GM12878 (cell line): ENCODE results near the gene MYH6. TPM values are rescaled to one million over a fixed set of nuclear protein-coding genes. Genes with fewer than 3 reads are reported as not detected.

ENCODE experiments used
- ATAC-seq: fragments of 200-7000 bp; cut with Tn5 transposase; 3 replicates; pipeline ENCODE4 v1.9.1; 2020; ENCODE audit warnings: mild to moderate bottlenecking, moderate library complexity
- BruUV-seq: library from RNA; stranded (reverse); fragments of 400-500 nt; replicated peaks from 2 replicates; lab custom pipeline; 2021; lab: Mats Ljungman, UMichigan
- CTCF ChIA-PET: fragments of 300-600 bp; sonication (Branson Sonifier 250); formaldehyde crosslinking; extraction: SDS; loops from one replicate; lab custom pipeline; 2021; ENCODE audit warnings: inconsistent platforms; lab: Yijun Ruan, JAX
- POLR2A ChIA-PET: fragments of 350-600 bp; formaldehyde crosslinking; extraction: SDS; loops from one replicate; lab custom pipeline; 2021; ENCODE audit warnings: inconsistent platforms; lab: Charles Lee
- RAD21 ChIA-PET: fragments of 300-600 bp; sonication (Branson Sonifier 250); formaldehyde crosslinking; loops from one replicate; lab custom pipeline; 2023; ENCODE audit warnings: antibody characterized with exemption; ENCODE audit not compliant: unreplicated experiment; lab: Charles Lee
- SMC1A ChIA-PET: fragments of 300-600 bp; sonication (Branson Sonifier 250); formaldehyde crosslinking; loops from one replicate; lab custom pipeline; 2023; ENCODE audit not compliant: unreplicated experiment, uncharacterized antibody; lab: Charles Lee
- DNase-seq: peaks from one replicate; pipeline ENCODE4 v3.0.0-alpha.2; 2011; ENCODE audit warnings: low read depth, low spot score
- FAIRE-seq: peaks from 3 replicates; lab custom pipeline; 2011; peaks lifted over from hg19 to GRCh38; lab: Jason Lieb, UNC
- H2AFZ ChIP-seq: 2 replicates; pipeline ENCODE4 v1.6.0; 2011; ENCODE audit warnings: low read depth, low read length, control low read depth; ENCODE audit not compliant: control insufficient read depth
- H3K27ac ChIP-seq: 2 replicates; pipeline ENCODE4 v1.5.1; 2011; ENCODE audit warnings: control low read depth; ENCODE audit not compliant: control insufficient read depth, insufficient read depth
- H3K27me3 ChIP-seq, 2 experiments: replicated peaks in 1 of 2; 2 replicates each; pipeline versions ENCODE4 v1.6.0 to v1.6.1; 2011; ENCODE audit warnings: low read length in 1 of 2; ENCODE audit not compliant: control insufficient read depth in 2 of 2, insufficient read depth in 2 of 2
- H3K36me3 ChIP-seq, 2 experiments: 2 replicates each; pipeline ENCODE4 v1.5.1; 2011; ENCODE audit warnings: low read length in 1 of 2; ENCODE audit not compliant: control insufficient read depth in 2 of 2, insufficient read depth in 2 of 2
- H3K4me1 ChIP-seq: 2 replicates; pipeline ENCODE4 v1.6.1; 2011; ENCODE audit warnings: mild to moderate bottlenecking, low read length, moderate library complexity, mixed read lengths; ENCODE audit not compliant: control insufficient read depth, insufficient read depth
- H3K4me2 ChIP-seq: 2 replicates; pipeline ENCODE4 v1.6.0; 2011; ENCODE audit warnings: control low read depth; ENCODE audit not compliant: control insufficient read depth, insufficient read depth
- H3K4me3 ChIP-seq: fragments of 200-600 bp; sonication (generic); 2 replicates; pipeline ENCODE4 v1.5.1; 2016
- H3K79me2 ChIP-seq: 2 replicates; pipeline ENCODE4 v1.6.0; 2011; ENCODE audit warnings: low read length; ENCODE audit not compliant: control insufficient read depth, insufficient read depth
- H3K9ac ChIP-seq: 2 replicates; pipeline ENCODE4 v1.8.0; 2011; ENCODE audit warnings: low read length, control low read depth, mixed read lengths; ENCODE audit not compliant: control insufficient read depth, insufficient read depth
- H3K9me3 ChIP-seq: replicated peaks from 3 replicates; pipeline ENCODE4 v1.5.1; 2011; ENCODE audit warnings: mild to moderate bottlenecking, low read length; ENCODE audit not compliant: control insufficient read depth, insufficient read depth
- H4K20me1 ChIP-seq: 2 replicates; pipeline ENCODE4 v1.6.0; 2011; ENCODE audit not compliant: control insufficient read depth, insufficient read depth
- ATF2 ChIP-seq: IDR thresholded peaks from 2 replicates; pipeline ENCODE4 v1.6.1; 2012; ENCODE audit warnings: low read length, inconsistent platforms
- BACH1 ChIP-seq: fragments of 450-650 bp; IDR thresholded peaks from 2 replicates; pipeline ENCODE4 v1.6.1; 2017; ENCODE audit warnings: mild to moderate bottlenecking, borderline replicate concordance
- CHD1 ChIP-seq: IDR thresholded peaks from 2 replicates; pipeline ENCODE4 v1.6.1; 2012; ENCODE audit warnings: low read depth, low read length, improper control_type of control experiment
- ETV6 ChIP-seq, 2 experiments: fragments of 450-650 bp in 1 of 2; IDR thresholded peaks in 1 of 2; conservative IDR thresholded peaks in 1 of 2; 2 replicates each; pipeline ENCODE4 v1.6.1; 2014; ENCODE audit warnings: antibody characterized with exemption in 1 of 2, borderline replicate concordance in 1 of 2, low read depth in 1 of 2, mild to moderate bottlenecking in 1 of 2, moderate library complexity in 1 of 2
- GATAD2B ChIP-seq: fragments of 450-650 bp; conservative IDR thresholded peaks from 2 replicates; pipeline ENCODE4 v1.6.1; 2017; ENCODE audit warnings: low read depth, mild to moderate bottlenecking, moderate library complexity
- MLLT1 ChIP-seq: fragments of 450-650 bp; IDR thresholded peaks from 2 replicates; pipeline ENCODE4 v1.6.1; 2016; ENCODE audit warnings: mild to moderate bottlenecking
- NBN ChIP-seq: fragments of 450-650 bp; IDR thresholded peaks from 2 replicates; pipeline ENCODE4 v1.6.1; 2016
- PML ChIP-seq: IDR thresholded peaks from 2 replicates; pipeline ENCODE4 v1.6.1; 2012; ENCODE audit warnings: low read length, inconsistent platforms
- POLR2AphosphoS5 ChIP-seq: IDR thresholded peaks from 2 replicates; pipeline ENCODE4 v1.6.1; 2011; ENCODE audit warnings: mild to moderate bottlenecking, low read length, inconsistent platforms
- SMAD5 ChIP-seq: IDR thresholded peaks from 2 replicates; pipeline ENCODE4 v1.6.1; 2016; ENCODE audit warnings: antibody characterized with exemption, low read depth
- SMC3 ChIP-seq: IDR thresholded peaks from 2 replicates; pipeline ENCODE4 v1.6.1; 2011; ENCODE audit warnings: low read length, improper control_type of control experiment, borderline replicate concordance
- USF2 ChIP-seq: IDR thresholded peaks from 2 replicates; pipeline ENCODE4 v1.6.1; 2011; ENCODE audit warnings: low read depth, low read length, improper control_type of control experiment, borderline replicate concordance
- WGBS: methylation state at CpG from one replicate; pipeline ENCODE4 v1.1.6; 2016; ENCODE audit warnings: low lambda C conversion rate; ENCODE audit not compliant: insufficient replicate concordance, insufficient coverage; ENCODE audit errors: missing lambda C conversion rate; 5-methylcytosine and 5-hydroxymethylcytosine counted together
- in situ Hi-C: fragments of 300-500 bp; cut with MboI; formaldehyde crosslinking; loops from 9 replicates; pipeline ENCODE4 v1.14.3; 2018; ENCODE audit warnings: mixed read lengths
- intact Hi-C: fragments of 100-400 bp; cut with micrococcal nuclease; formaldehyde crosslinking; loops from one replicate; pipeline ENCODE4 v1.14.2; 2022; ENCODE audit not compliant: unreplicated experiment
- polyA plus RNA-seq, 11 experiments: library from polyadenylated mRNA; depleted of rRNA in 4 of 11; unstranded in 6 of 11; stranded (reverse) in 5 of 11; fragments of >200 nt; fragmentation: Nextera tagmentation in 4 of 11; fragmentation: Illumina TruSeq in 1 of 11; extraction: Ambion mirVana in 4 of 11; extraction: Trizol in 1 of 11; gene quantifications; 1 replicate in 1 of 11; 2 replicates in 10 of 11; pipeline versions ENCODE4 v1.2.1 to v1.2.3, GENCODE V29; 2011 to 2016; ENCODE audit warnings: inconsistent platforms in 2 of 11, missing spikeins in 2 of 11, low read depth in 1 of 11
- total RNA-seq, 4 experiments: library from RNA; depleted of rRNA in 3 of 4; stranded (reverse); fragments of >200 nt in 3 of 4; fragmentation: Illumina TruSeq in 1 of 4; extraction: Trizol in 1 of 4; gene quantifications; 2 replicates each; pipeline versions ENCODE4 v1.2.1 to v1.2.3, GENCODE V29; 2013 to 2021

The MYH6 gene
- total and polyA plus RNA-seq, 10 of the 15 experiments (the other 5 are each of a cell fraction or from before 2014, with no cell fraction given), result 0.01 to 0.84 (median 0.05) TPM; not detected in 7

- RAD21 ChIA-PET, result no interaction called here
- H4K20me1 ChIP-seq, result no peaks in the 10 kb centered on the region
- ATAC-seq, result no peak
- H2AFZ ChIP-seq, result no peak overlapping the region
- no peaks in the 10 kb centered on the region for H3K79me2 ChIP-seq
- FAIRE-seq, result no peak
- DNase-seq, result no peak
- H3K36me3 ChIP-seq, result no peaks in the 10 kb centered on the region
- WGBS, result 0% methylated on average over 1 of the region's 1 CpG
- no peak overlapping the region for H3K4me3 ChIP-seq
- H3K4me1 ChIP-seq, result peaks cover 3% of the 10 kb centered on the region
- CTCF ChIA-PET, result no interaction called here
- H3K27ac ChIP-seq, result no peak overlapping the region
- no peak for TF ChIP-seq CHD1
- TF ChIP-seq BACH1, result no peak
- no peak for TF ChIP-seq SMAD5
- no peak for TF ChIP-seq SMC3
- TF ChIP-seq MLLT1, result no peak
- no peak for TF ChIP-seq POLR2AphosphoS5
- TF ChIP-seq ETV6 (conservative IDR thresholded peaks at IDR 0.05 in 1 of 2, IDR thresholded peaks at IDR 0.05 in 1 of 2; ENCODE audit: borderline replicate concordance in 1 of 2, low read depth in 1 of 2), result no peak
- no peak for TF ChIP-seq USF2
- no peak for TF ChIP-seq PML
- TF ChIP-seq ATF2, result no peak
- no peak for TF ChIP-seq NBN
- no peak for TF ChIP-seq GATAD2B
- intact Hi-C loops (no loop called here), in situ Hi-C loops (no loop called here)
- no peaks in the 10 kb centered on the region for H3K9me3 ChIP-seq
- BruUV-seq, result no TSS peak
- H3K4me2 ChIP-seq, result no peak overlapping the region
- SMC1A ChIA-PET, result no interaction called here
- POLR2A ChIA-PET, result no interaction called here
- H3K9ac ChIP-seq, result no peak overlapping the region
- H3K27me3 ChIP-seq, result no peaks in the 10 kb centered on the region; a peak in 2 of 4 replicates
Measured at GRCh38 chr14:23441076-23441475, 33.0 kb upstream of the MYH6 start.
